Measurements from ENCODE around the gene SLC7A9. TPM values are rescaled to one million over a fixed set of nuclear protein-coding genes. Genes with fewer than 3 reads are reported as not detected.
"Not testable (repeated sequence)": the region's sequence is repeated elsewhere in the genome, so short reads cannot be mapped to it uniquely, and the experiment has no call there.

Gene SLC7A9
- total RNA-seq, 4 donors from 2014 or later: 1.1 TPM; not detected in 3

- Histone ChIP-seq H3K9me3 (peaks cover 0 to 24% of the 10 kb centered on the region in 2 donors), H3K36me3 (peaks cover 0 to 2% of the 10 kb centered on the region in 2 donors), H3K4me3 (no peak overlapping the region), H3K27ac (no peak overlapping the region), H3K4me1 (no peaks in the 10 kb centered on the region), H3K27me3 (no peaks in the 10 kb centered on the region)
- no peak for DNase-seq
- intact Hi-C loops (cut with DNase I; ENCODE audit: low total_unique reads): no loop called here
- no peak for TF ChIP-seq POLR2A (IDR thresholded peaks at IDR 0.05)
- TF ChIP-seq CTCF (IDR thresholded peaks at IDR 0.05): no peak
These were observed 20.8 kb upstream of the SLC7A9 start for GRCh38 chr19:32890326-32890725.

GRCh38 chr19:32889137-32889934 is 19.8 kb upstream of the SLC7A9 start:
- H3K27me3 ChIP-seq: no peaks in the 10 kb centered on the region
- no peak for DNase-seq
- no peak overlapping the region for H3K27ac ChIP-seq
- H3K4me3 ChIP-seq: no peak overlapping the region
- peaks cover 0 to 18% of the 10 kb centered on the region in 2 donors for H3K9me3 ChIP-seq
- peaks cover 0 to 2% of the 10 kb centered on the region in 2 donors for H3K36me3 ChIP-seq
- H3K4me1 ChIP-seq: no peaks in the 10 kb centered on the region
- intact Hi-C loops (cut with DNase I; ENCODE audit: low total_unique reads): no loop called here
- no peak for TF ChIP-seq CTCF (IDR thresholded peaks at IDR 0.05)
- no peak for TF ChIP-seq POLR2A (IDR thresholded peaks at IDR 0.05)

- H3K27me3 ChIP-seq: no peaks in the 10 kb centered on the region
- no peaks in the 10 kb centered on the region for H3K36me3 ChIP-seq
- intact Hi-C loops (cut with DNase I; ENCODE audit: low total_unique reads): no loop called here
- H3K4me1 ChIP-seq: no peaks in the 10 kb centered on the region
- no peak for DNase-seq
- peaks cover 0 to 7% of the 10 kb centered on the region in 2 donors for H3K9me3 ChIP-seq
- no peak overlapping the region for H3K4me3 ChIP-seq
- H3K27ac ChIP-seq: no peak overlapping the region
- TF ChIP-seq POLR2A (IDR thresholded peaks at IDR 0.05): no peak
- no peak for TF ChIP-seq CTCF (IDR thresholded peaks at IDR 0.05)
These were observed 18.1 kb upstream of the SLC7A9 start for GRCh38 chr19:32887572-32888215.

- Histone ChIP-seq H3K4me1 (no peaks in the 10 kb centered on the region), H3K9me3 (no peaks in the 10 kb centered on the region), H3K4me3 (no peak overlapping the region), H3K27me3 (no peaks in the 10 kb centered on the region), H3K36me3 (no peaks in the 10 kb centered on the region), H3K27ac (no peak overlapping the region)
- TF ChIP-seq CTCF (IDR thresholded peaks at IDR 0.05) (no peak), POLR2A (IDR thresholded peaks at IDR 0.05) (no peak)
- no peak for DNase-seq
- intact Hi-C loops (cut with DNase I; ENCODE audit: low total_unique reads): no loop called here
These were observed 16.7 kb upstream of the SLC7A9 start for GRCh38 chr19:32886241-32886640.

- H3K27ac ChIP-seq; H3K9me3 ChIP-seq; H3K4me3 ChIP-seq; H3K36me3 ChIP-seq; DNase-seq; intact Hi-C loops (cut with DNase I; ENCODE audit: low total_unique reads); H3K4me1 ChIP-seq; H3K27me3 ChIP-seq: not testable (repeated sequence)
These were observed 15.7 kb upstream of the SLC7A9 start for GRCh38 chr19:32885255-32885654.
